Thyroid gland (tissue), 4 donors: ENCODE data around the gene AURKAIP1. TPM values are rescaled to one million over a fixed set of nuclear protein-coding genes. Genes with fewer than 3 reads are reported as not detected.

Experiments
- DNase-seq, 2 donors: peaks; one replicate each; pipeline ENCODE4 v3.0.0-alpha.2; 2019
- H3K27ac ChIP-seq, 3 donors: fragments of 200-600 bp; sonication (generic); 1 replicate in 2 of 3; 2 replicates in 1 of 3; pipeline ENCODE4 v1.5.1; 2016 to 2019; ENCODE audit warnings: mild to moderate bottlenecking in 1 of 3, moderate library complexity in 1 of 3
- H3K27me3 ChIP-seq: fragments of 200-600 bp; sonication (generic); one replicate; pipeline ENCODE4 v1.5.1; 2019
- H3K36me3 ChIP-seq, 2 donors: fragments of 200-600 bp; sonication (generic); one replicate each; pipeline ENCODE4 v1.5.1; 2016 to 2019
- H3K4me1 ChIP-seq, 2 donors: fragments of 200-600 bp; sonication (generic); one replicate each; pipeline ENCODE4 v1.5.1; 2017 to 2019
- H3K4me3 ChIP-seq, 3 donors: fragments of 200-600 bp; sonication (generic); replicated peaks in 1 of 3; 1 replicate in 2 of 3; 2 replicates in 1 of 3; pipeline ENCODE4 v1.5.1; 2016; ENCODE audit warnings: mild to moderate bottlenecking in 1 of 3
- H3K9me3 ChIP-seq: fragments of 200-600 bp; sonication (generic); one replicate; pipeline ENCODE4 v1.5.1; 2017
- CTCF ChIP-seq, 6 experiments: fragments of 200-600 bp in 3 of 6; fragments of 450-650 bp in 3 of 6; sonication (generic) in 3 of 6; IDR thresholded peaks; one replicate each; pipeline ENCODE4 v1.5.1; 2016 to 2019; ENCODE audit warnings: antibody characterized with exemption in 6 of 6, mild to moderate bottlenecking in 2 of 6, inconsistent platforms in 1 of 6, moderate library complexity in 1 of 6
- POLR2A ChIP-seq, 2 donors: fragments of 450-650 bp; IDR thresholded peaks; one replicate each; pipeline ENCODE4 v1.6.1; 2017; ENCODE audit warnings: antibody characterized with exemption in 2 of 2, mild to moderate bottlenecking in 2 of 2, moderate library complexity in 1 of 2
- WGBS, 2 donors: methylation state at CpG; one replicate each; pipeline ENCODE4 v1.1.5; 2017; 5-methylcytosine and 5-hydroxymethylcytosine counted together
- intact Hi-C: fragments of 100-400 bp; cut with DNase I; formaldehyde crosslinking; loops from one replicate; pipeline ENCODE4 v1.15.1; 2023
- total RNA-seq, 4 donors: library from RNA; depleted of rRNA; stranded (reverse); fragments of >200 nt; gene quantifications; one replicate each; pipeline ENCODE4 v1.2.3, GENCODE V29; 2016

AURKAIP1 gene
- total RNA-seq, 4 donors from 2014 or later = 73.8 to 198 (median 105) TPM

- no peak for TF ChIP-seq POLR2A (IDR thresholded peaks at IDR 0.05)
- TF ChIP-seq CTCF (IDR thresholded peaks at IDR 0.05) = no peak
- intact Hi-C loops = no loop called here
- Histone ChIP-seq H3K36me3 (peaks cover 6 to 15% of the 10 kb centered on the region in 2 donors), H3K9me3 (no peaks in the 10 kb centered on the region), H3K4me1 (peaks cover 0 to 11% of the 10 kb centered on the region in 2 donors), H3K4me3 (no peak within 1 kb of the TSS), H3K27ac (no peak within 1 kb of the TSS), H3K27me3 (no peaks in the 10 kb centered on the region)
- DNase-seq = no peak
- WGBS, 2 donors = 72 to 73% methylated on average over 11 to 27 of the region's 41 CpGs
These were observed 43.7 kb downstream of the AURKAIP1 start, which contains the start of gene TAS1R3 for GRCh38 chr1:1331068-1331965. Gene TAS1R3 (plus strand): TSS chr1:1331280. CDS start chr1:1331346, 66 bp downstream.

- 67 to 77% methylated on average over 8 to 10 of the region's 15 CpGs for WGBS, 2 donors
- Histone ChIP-seq H3K9me3 (no peaks in the 10 kb centered on the region), H3K27ac (no peak overlapping the region), H3K4me3 (no peak overlapping the region), H3K4me1 (peaks cover 5 to 19% of the 10 kb centered on the region in 2 donors), H3K27me3 (no peaks in the 10 kb centered on the region), H3K36me3 (peaks cover 6 to 12% of the 10 kb centered on the region in 2 donors)
- intact Hi-C loops = no loop called here
- DNase-seq = no peak
- TF ChIP-seq POLR2A (IDR thresholded peaks at IDR 0.05) (no peak), CTCF (IDR thresholded peaks at IDR 0.05) (no peak)
These were observed 44.5 kb downstream of the AURKAIP1 start for GRCh38 chr1:1330366-1331067.

- no peak for DNase-seq
- peaks cover 12 to 24% of the 10 kb centered on the region in 2 donors for H3K4me1 ChIP-seq
- no peak overlapping the region for H3K4me3 ChIP-seq
- peaks cover 6 to 12% of the 10 kb centered on the region in 2 donors for H3K36me3 ChIP-seq
- 91 to 92% methylated on average over 43 to 58 of the region's 58 CpGs for whole genome bisulfite sequencing, 2 donors
- no peak for TF ChIP-seq CTCF (IDR thresholded peaks at IDR 0.05)
- no peak for TF ChIP-seq POLR2A (IDR thresholded peaks at IDR 0.05)
- intact Hi-C loops = loop anchor here (10.0 kb wide), 1 partner anchor 55 kb away; the partner anchor contains the start of gene UBE2J2
- H3K27me3 ChIP-seq = no peaks in the 10 kb centered on the region
- H3K9me3 ChIP-seq = no peaks in the 10 kb centered on the region
- H3K27ac ChIP-seq = no peak overlapping the region
These were observed 45.5 kb downstream of the AURKAIP1 start for GRCh38 chr1:1329304-1330210.

- peaks cover 6 to 12% of the 10 kb centered on the region in 2 donors for H3K36me3 ChIP-seq
- no peak for DNase-seq
- intact Hi-C loops = loop anchor here (10.0 kb wide), 1 partner anchor 53 kb away; the partner anchor contains the start of gene UBE2J2
- H3K27me3 ChIP-seq = no peaks in the 10 kb centered on the region
- TF ChIP-seq POLR2A (IDR thresholded peaks at IDR 0.05) = no peak
- no peak for TF ChIP-seq CTCF (IDR thresholded peaks at IDR 0.05)
- H3K4me1 ChIP-seq = peaks cover 12 to 28% of the 10 kb centered on the region in 2 donors
- H3K4me3 ChIP-seq = no peak overlapping the region
- no peaks in the 10 kb centered on the region for H3K9me3 ChIP-seq
- 89% methylated on average over 9 of the region's 15 CpGs; no CpG with 5 or more reads in 1 of the 2 donors for WGBS, 2 donors
- H3K27ac ChIP-seq = no peak overlapping the region
These were observed 46.8 kb downstream of the AURKAIP1 start for GRCh38 chr1:1328254-1328653.
